ENCODE data around the gene NPAS2.

DNA sequence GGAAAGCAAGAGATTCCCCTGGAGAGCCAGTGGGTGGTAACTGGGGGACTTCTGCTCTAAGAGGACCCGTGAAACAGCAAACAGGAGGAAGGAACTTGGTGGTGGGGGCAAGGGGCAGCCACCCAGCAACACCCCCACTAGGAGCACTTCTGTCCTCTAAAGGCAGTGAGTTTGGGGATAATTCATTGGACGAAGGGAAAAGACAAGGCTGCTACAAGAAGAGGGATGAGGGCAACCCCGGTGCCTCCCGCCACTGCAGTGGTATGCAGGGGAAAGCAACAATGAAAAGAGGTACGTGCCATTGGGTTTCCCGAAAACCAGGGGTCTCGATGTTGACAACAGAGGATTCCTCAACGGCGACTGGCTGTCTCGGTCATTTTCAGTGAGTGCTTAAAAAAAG, 191.2 kb downstream of the NPAS2 start:
- TF ChIP-seq CTCF (conservative IDR thresholded peaks at IDR 0.05; ENCODE audit: low read length) (no peak), EZH2phosphoT487 (IDR thresholded peaks at IDR 0.05; ENCODE audit: borderline replicate concordance) (no peak)

All from Loucy (cell line).